22Rv1 (cell line): ENCODE data around the gene IQCK.

Source experiments
- H3K27ac ChIP-seq: fragments of 450-650 bp; 2 replicates; pipeline ENCODE4 v1.5.1; 2017
- ZFX ChIP-seq: fragments of 450-650 bp; IDR thresholded peaks from 2 replicates; pipeline ENCODE4 v1.6.1; 2017; ENCODE audit warnings: antibody characterized with exemption, borderline replicate concordance
- TF ChIP-seq, protein P1 (sequence below): fragments of 450-650 bp; IDR thresholded peaks from 2 replicates; pipeline ENCODE4 v1.5.1; 2017; ENCODE audit warnings: mild to moderate bottlenecking

The IQCK gene

DNA sequence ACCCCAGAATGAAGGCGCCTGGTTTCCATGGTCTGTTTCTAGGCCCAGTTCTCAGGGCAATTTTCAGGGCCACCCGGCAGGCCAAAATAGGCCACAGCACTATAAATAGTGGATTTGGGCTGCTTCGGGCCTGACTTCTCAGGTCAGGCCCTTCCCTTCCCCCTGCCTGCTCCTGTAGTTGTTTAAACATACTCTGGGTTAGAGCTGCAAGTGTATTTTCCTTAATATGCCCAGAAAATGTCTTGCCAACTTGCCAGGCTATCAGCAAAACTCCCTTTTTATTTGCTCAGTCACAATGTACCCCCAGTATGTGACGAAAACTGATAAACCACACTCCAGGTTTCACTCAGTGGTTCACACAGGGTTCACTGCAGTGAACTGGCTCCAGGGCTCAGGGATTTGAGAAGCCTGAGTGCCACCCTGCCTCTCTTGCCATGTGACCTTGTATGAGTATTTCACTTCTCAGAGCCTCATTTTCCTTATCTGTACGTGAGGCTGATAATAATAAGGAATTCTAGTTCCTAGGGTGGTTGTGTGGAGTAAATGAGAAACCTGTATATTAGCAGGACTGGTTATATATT is 90.1 kb downstream of the IQCK start:
- no peak overlapping the region for H3K27ac ChIP-seq
- no peak for TF ChIP-seq ZFX
- TF ChIP-seq, protein P1, sequence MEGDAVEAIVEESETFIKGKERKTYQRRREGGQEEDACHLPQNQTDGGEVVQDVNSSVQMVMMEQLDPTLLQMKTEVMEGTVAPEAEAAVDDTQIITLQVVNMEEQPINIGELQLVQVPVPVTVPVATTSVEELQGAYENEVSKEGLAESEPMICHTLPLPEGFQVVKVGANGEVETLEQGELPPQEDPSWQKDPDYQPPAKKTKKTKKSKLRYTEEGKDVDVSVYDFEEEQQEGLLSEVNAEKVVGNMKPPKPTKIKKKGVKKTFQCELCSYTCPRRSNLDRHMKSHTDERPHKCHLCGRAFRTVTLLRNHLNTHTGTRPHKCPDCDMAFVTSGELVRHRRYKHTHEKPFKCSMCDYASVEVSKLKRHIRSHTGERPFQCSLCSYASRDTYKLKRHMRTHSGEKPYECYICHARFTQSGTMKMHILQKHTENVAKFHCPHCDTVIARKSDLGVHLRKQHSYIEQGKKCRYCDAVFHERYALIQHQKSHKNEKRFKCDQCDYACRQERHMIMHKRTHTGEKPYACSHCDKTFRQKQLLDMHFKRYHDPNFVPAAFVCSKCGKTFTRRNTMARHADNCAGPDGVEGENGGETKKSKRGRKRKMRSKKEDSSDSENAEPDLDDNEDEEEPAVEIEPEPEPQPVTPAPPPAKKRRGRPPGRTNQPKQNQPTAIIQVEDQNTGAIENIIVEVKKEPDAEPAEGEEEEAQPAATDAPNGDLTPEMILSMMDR: no peak

DNA sequence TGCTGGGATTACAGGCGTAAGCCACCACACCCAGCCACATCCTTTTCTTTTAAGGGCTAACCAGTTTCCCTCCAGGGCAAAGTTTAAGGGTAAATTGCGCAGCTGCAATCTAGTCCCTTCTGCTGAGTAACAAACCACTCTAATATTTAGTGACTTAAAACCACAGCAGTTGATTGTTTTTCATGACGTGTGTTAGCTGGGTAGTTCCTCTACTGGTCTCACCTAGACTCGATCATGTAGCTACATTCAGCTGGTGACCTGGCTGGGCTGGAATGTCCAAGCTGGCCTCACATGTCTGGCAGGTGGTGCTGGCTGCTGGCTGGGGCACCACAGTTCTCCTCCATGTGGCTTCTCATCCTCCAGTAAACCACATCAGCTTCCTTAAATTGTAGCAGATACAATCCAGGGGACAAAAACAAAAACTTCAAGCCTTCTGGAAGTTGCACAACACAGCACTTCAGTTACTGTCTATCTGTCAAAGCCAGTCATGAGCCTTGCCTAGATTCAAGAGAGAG is 91.1 kb downstream of the IQCK start:
- no peak for TF ChIP-seq ZFX
- TF ChIP-seq, protein P1: no peak
- H3K27ac ChIP-seq: no peak overlapping the region

GRCh38 chr16:19809693-19810092 is 91.6 kb downstream of the IQCK start:
- no peak for TF ChIP-seq ZFX
- TF ChIP-seq, protein P1: no peak
- H3K27ac ChIP-seq: no peak overlapping the region

DNA sequence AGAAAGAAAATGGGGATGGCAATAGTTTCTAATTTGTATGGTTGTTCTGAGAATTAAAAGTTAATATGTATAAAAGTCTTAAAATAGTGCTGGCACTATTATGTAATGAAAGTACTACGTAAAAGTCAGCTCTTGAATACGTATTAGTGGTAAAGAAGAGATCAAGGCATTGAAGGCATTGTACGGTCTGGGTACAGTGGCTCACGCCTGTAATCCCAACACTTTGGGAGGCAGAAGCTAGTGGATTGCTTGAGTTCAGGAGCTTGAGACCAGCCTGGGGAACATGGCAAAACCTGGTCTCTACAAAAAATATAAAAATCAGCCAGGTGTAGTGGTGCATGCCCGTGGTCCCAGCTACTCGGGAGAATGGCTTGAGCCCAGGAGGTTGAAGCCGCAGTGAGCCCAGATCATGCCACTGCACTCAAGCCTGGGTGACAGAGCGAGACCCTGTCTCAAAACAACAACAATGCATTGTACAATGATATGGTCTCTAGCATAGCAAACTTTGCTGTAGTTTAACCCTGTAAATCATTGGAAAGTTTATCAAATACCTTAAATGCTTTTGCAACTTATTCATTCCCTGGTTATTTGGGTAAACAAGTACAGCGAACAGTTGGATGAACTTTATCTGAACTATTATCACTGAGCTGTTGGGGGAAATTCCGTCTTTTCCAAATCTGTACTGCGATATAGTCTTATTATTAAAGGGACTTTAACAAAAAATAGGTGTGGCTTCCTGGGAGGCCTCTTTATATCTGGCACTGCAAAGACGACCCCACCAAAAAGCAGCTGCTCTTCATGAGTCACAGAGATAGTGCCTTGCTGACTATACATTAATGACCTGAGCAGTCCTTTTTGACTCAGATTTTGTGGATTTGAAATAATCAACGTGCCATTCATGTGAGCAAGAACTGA is 93.0 kb downstream of the IQCK start:
- TF ChIP-seq, protein P1: no peak
- TF ChIP-seq ZFX: no peak
- H3K27ac ChIP-seq: no peak overlapping the region

DNA sequence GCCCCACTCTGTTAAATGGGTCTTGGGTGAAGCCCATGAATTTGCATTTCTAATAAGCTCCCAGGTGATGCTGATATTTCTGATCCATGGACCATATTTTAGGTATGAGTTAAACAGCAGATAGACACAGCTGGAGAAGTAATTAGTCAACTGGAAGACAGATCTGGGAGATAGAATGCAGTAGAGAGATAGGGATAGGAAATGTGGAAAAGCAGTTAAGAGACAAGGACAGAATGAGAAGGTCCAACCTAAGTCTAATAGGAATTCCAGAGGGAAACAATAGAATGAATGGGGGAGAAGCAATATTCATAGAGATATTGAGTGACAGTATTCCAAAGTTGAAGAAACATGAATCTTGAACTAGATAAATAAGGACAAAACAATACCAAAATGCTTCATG is 94.9 kb downstream of the IQCK start:
- no peak for TF ChIP-seq ZFX
- TF ChIP-seq, protein P1: no peak

GRCh38 chr16:19815418-19815817 is 97.3 kb downstream of the IQCK start:
- TF ChIP-seq ZFX: no peak
- TF ChIP-seq, protein P1: no peak
- no peak overlapping the region for H3K27ac ChIP-seq

More for the DNA sequence above, 94.9 kb downstream of the IQCK start:
- H3K27ac ChIP-seq: no peak overlapping the region

DNA sequence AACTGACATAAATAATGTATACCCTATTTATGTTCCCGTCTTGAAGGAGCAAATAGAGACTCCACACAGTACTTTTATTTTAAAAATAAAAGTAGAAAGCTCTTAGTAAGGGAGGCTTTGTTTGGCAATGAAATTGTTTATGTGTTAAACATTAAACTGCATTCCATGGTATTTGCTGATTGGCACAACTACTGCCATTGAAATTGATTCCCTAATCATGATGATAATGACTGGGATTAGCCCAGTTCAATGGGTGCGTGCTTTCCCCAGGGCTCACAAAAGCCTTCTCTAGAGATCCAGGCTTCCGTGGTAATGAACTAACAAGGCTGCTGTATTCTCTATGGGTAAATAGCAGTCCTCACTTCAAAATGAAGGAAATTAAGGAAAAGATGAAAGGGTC is 99.1 kb downstream of the IQCK start:
- TF ChIP-seq, protein P1: no peak
- no peak for TF ChIP-seq ZFX
- no peak overlapping the region for H3K27ac ChIP-seq
